Measurements from ENCODE around the gene PAQR7.

PAQR7 gene

DNA sequence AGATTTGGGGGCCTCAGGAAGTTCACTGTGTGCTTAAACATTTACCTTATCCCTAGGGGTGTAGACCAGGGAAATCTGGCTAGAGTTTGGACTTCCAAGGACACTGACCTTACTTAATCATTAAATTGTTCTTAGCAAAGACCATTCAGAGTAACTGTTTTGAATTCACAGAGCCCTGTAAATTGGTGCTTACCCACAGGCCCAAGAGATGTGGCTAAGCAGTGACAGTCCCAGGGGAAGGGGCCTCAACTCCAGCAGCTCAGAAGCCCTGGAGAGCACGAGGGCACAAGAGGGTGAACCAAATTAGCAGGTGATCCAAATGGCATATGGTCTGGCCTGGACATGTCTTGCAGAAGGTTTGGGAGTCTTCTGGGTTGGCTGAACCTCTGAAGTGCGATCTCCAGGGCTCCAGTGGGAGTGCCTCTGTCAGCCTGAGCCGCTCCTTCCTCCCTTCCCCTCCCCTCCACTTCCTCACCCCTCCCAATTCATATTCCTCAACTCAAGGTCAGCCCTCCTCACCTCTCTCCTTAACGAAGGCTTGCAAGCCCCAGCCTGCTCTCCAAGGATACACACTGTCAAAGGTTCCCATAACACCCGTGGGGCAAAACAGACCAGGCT, 4.3 kb downstream of the PAQR7 start:
- Histone ChIP-seq H4K20me1 (ENCODE audit: control insufficient read depth, insufficient read depth, low read depth, low read length) (no peaks in the 10 kb centered on the region), H3K36me3 (ENCODE audit: control insufficient read depth, low read length) (no peaks in the 10 kb centered on the region), H3K9me2 (replicated peaks; ENCODE audit: control insufficient read depth, low read length) (no peaks in the 10 kb centered on the region), H3K4me2 (ENCODE audit: low read length) (peak overlapping the region; percentile 10; the same call in 1 of the 2 replicates), H3K27ac (ENCODE audit: low read depth, low read length) (no peak overlapping the region), H3K4me1 (ENCODE audit: control insufficient read depth, low read length) (peaks cover 54% of the 10 kb centered on the region), H3K9me3 (ENCODE audit: control insufficient read depth, insufficient read depth, low read length) (no peaks in the 10 kb centered on the region), H3K27me3 (ENCODE audit: control insufficient read depth, low read length) (peaks cover 12% of the 10 kb centered on the region), H3K4me3 (ENCODE audit: low read length) (no peak overlapping the region), H3F3A (ENCODE audit: control insufficient read depth, insufficient read depth) (peaks cover 2% of the 10 kb centered on the region), H3K79me2 (ENCODE audit: control insufficient read depth, low read length) (no peaks in the 10 kb centered on the region)
- no peak for TF ChIP-seq EZH2phosphoT487 (IDR thresholded peaks at IDR 0.05; ENCODE audit: borderline replicate concordance, low read length)
- TF ChIP-seq, protein P1, sequence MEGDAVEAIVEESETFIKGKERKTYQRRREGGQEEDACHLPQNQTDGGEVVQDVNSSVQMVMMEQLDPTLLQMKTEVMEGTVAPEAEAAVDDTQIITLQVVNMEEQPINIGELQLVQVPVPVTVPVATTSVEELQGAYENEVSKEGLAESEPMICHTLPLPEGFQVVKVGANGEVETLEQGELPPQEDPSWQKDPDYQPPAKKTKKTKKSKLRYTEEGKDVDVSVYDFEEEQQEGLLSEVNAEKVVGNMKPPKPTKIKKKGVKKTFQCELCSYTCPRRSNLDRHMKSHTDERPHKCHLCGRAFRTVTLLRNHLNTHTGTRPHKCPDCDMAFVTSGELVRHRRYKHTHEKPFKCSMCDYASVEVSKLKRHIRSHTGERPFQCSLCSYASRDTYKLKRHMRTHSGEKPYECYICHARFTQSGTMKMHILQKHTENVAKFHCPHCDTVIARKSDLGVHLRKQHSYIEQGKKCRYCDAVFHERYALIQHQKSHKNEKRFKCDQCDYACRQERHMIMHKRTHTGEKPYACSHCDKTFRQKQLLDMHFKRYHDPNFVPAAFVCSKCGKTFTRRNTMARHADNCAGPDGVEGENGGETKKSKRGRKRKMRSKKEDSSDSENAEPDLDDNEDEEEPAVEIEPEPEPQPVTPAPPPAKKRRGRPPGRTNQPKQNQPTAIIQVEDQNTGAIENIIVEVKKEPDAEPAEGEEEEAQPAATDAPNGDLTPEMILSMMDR (IDR thresholded peaks at IDR 0.05; ENCODE audit: low read depth, low read length, poor library complexity, severe bottlenecking): no peak

DNA sequence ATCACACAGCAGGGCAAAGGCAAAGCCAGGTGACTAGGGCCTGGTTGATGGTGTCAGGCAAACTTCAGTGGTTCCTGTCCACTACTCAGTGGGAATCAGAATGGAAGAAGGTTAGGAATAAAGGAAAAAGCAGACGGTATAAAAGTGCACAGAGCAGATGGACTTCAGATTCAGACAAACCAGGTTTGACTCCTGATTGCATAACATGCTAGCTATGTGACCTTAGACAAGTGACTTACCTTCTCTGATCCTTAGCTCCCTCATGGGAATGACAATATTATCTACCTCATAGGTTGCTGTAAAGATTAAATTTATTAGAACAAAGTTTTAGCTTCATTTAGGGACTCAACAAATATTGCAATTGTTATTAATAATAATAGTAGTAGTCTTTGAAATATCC, 4.9 kb downstream of the PAQR7 start:
- Histone ChIP-seq H3F3A (ENCODE audit: control insufficient read depth, insufficient read depth) (0 out of 2 replicates have a peak, but pooled peaks cover 2% of the 10 kb centered on the region), H3K27ac (ENCODE audit: low read depth, low read length) (no peak overlapping the region), H3K79me2 (ENCODE audit: control insufficient read depth, low read length) (no peaks in the 10 kb centered on the region), H3K4me2 (ENCODE audit: low read length) (no peak overlapping the region), H3K4me3 (ENCODE audit: low read length) (no peak overlapping the region), H3K4me1 (ENCODE audit: control insufficient read depth, low read length) (peaks cover 49% of the 10 kb centered on the region), H3K9me2 (replicated peaks; ENCODE audit: control insufficient read depth, low read length) (no peaks in the 10 kb centered on the region), H3K9me3 (ENCODE audit: control insufficient read depth, insufficient read depth, low read length) (no peaks in the 10 kb centered on the region), H3K36me3 (ENCODE audit: control insufficient read depth, low read length) (no peaks in the 10 kb centered on the region), H3K27me3 (ENCODE audit: control insufficient read depth, low read length) (peaks cover 7% of the 10 kb centered on the region), H4K20me1 (ENCODE audit: control insufficient read depth, insufficient read depth, low read depth, low read length) (no peaks in the 10 kb centered on the region)
- TF ChIP-seq, protein P1 (IDR thresholded peaks at IDR 0.05; ENCODE audit: low read depth, low read length, poor library complexity, severe bottlenecking): no peak
- no peak for TF ChIP-seq EZH2phosphoT487 (IDR thresholded peaks at IDR 0.05; ENCODE audit: borderline replicate concordance, low read length)

DNA sequence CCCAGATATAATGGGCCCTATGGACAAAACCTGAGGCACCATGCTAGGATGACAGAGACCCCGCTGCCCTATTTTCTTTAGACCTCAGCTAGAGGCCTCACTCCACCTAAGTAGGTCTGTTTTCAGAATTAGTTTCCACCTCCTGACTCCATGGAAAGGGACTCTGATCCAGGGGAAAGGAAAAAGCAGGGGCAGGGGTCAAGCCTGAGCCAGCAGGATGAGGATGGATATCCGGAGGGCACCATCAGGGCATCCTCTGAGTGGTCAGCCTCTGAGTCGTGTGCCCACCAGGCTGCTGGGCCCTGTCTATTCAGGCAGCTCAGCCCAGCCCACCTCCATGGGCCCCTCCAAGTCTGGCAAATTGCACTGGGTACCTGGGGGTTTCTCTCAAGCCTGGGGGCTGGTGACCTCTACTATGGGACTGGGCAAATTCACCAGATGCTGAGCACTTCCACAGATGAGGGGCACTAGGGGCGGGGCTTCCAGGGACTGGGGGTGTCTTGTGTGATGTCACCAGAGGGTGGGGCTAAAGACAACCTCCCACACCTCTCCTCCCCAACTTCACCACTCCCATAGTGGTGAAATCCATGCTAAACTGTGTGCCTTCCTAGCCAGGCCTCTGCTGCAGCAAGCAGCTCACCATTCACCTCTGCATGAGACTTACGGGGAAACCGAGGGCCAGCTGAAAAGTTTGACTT, 5.5 kb downstream of the PAQR7 start:
- H3K27ac ChIP-seq (ENCODE audit: low read depth, low read length): no peak overlapping the region
- no peaks in the 10 kb centered on the region for H3K9me3 ChIP-seq (ENCODE audit: control insufficient read depth, insufficient read depth, low read length)
- H3K27me3 ChIP-seq (ENCODE audit: control insufficient read depth, low read length): peaks cover 3% of the 10 kb centered on the region; the same call in 1 of the 2 replicates
- 0 out of 2 replicates have a peak, but pooled peaks cover 2% of the 10 kb centered on the region for H3F3A ChIP-seq (ENCODE audit: control insufficient read depth, insufficient read depth)
- peaks cover 43% of the 10 kb centered on the region for H3K4me1 ChIP-seq (ENCODE audit: control insufficient read depth, low read length)
- H3K79me2 ChIP-seq (ENCODE audit: control insufficient read depth, low read length): no peaks in the 10 kb centered on the region
- no peaks in the 10 kb centered on the region for H4K20me1 ChIP-seq (ENCODE audit: control insufficient read depth, insufficient read depth, low read depth, low read length)
- no peaks in the 10 kb centered on the region for H3K9me2 ChIP-seq (replicated peaks; ENCODE audit: control insufficient read depth, low read length)
- no peak overlapping the region for H3K4me3 ChIP-seq (ENCODE audit: low read length)
- TF ChIP-seq, protein P1 (IDR thresholded peaks at IDR 0.05; ENCODE audit: low read depth, low read length, poor library complexity, severe bottlenecking): no peak
- no peak for TF ChIP-seq EZH2phosphoT487 (IDR thresholded peaks at IDR 0.05; ENCODE audit: borderline replicate concordance, low read length)
- H3K36me3 ChIP-seq (ENCODE audit: control insufficient read depth, low read length): no peaks in the 10 kb centered on the region
- H3K4me2 ChIP-seq (ENCODE audit: low read length): no peak overlapping the region

Data from DOHH2 (cell line).